ENCODE measurements around the gene PPP6R3. TPM values are rescaled to one million over a fixed set of nuclear protein-coding genes. Genes with fewer than 3 reads are reported as not detected.

Gene PPP6R3
- total and polyA plus RNA-seq, 2 of the 8 experiments (the other 6 are each of a cell fraction or from before 2014, with no cell fraction given), result 44.6 to 150 TPM

GRCh38 chr11:68539395-68539794, 78.8 kb downstream of the PPP6R3 start:
- Histone ChIP-seq H4K5ac (ENCODE audit: insufficient read length, low read depth, low read length) (no peak overlapping the region), H3K23me2 (ENCODE audit: low read depth, low read length) (no peaks in the 10 kb centered on the region), H3K18ac (ENCODE audit: extremely low read depth, low read length) (no peak overlapping the region), H2BK12ac (ENCODE audit: low read depth, low read length) (no peak overlapping the region), H2BK120ac (replicated peaks; ENCODE audit: low read depth, low read length) (no peak overlapping the region), H3K56ac (replicated peaks; ENCODE audit: insufficient read length, low read depth, low read length) (no peak overlapping the region), H2BK5ac (ENCODE audit: low read depth, low read length) (0 out of 2 replicates have a peak overlapping the region, but pooled peaks have one; percentile 20), H2BK15ac (ENCODE audit: low read length) (no peak overlapping the region), H3K9ac (replicated peaks in 1 of 4; ENCODE audit: extremely low read depth in 1 of 4, low read depth in 3 of 4, low read length in 3 of 4) (no peak overlapping the region), H3K79me1 (ENCODE audit: low read depth, low read length) (peaks cover 29% of the 10 kb centered on the region), H2AFZ (ENCODE audit: low read length) (no peak overlapping the region), H3K79me2 (ENCODE audit: control insufficient read depth in 1 of 2, insufficient read depth in 2 of 2, low read length in 2 of 2) (peaks cover 0 to 87% of the 10 kb centered on the region in 2 experiments; a peak in 2 of 4 replicates), H3K4ac (replicated peaks; ENCODE audit: insufficient read length, low read depth, low read length) (no peak overlapping the region), H2AK5ac (ENCODE audit: low read depth, low read length) (no peak overlapping the region), H3K4me1 (replicated peaks in 1 of 4; ENCODE audit: control insufficient read depth in 3 of 4, insufficient read depth in 4 of 4, low read length in 3 of 4) (peaks cover 12 to 22% (median 18%) of the 10 kb centered on the region in 4 experiments), H4K20me1 (replicated peaks in 1 of 2; ENCODE audit: control insufficient read depth in 1 of 2, insufficient read depth in 2 of 2, low read length in 2 of 2) (peaks cover 17 to 32% of the 10 kb centered on the region in 2 experiments), H3K9me3 (ENCODE audit: insufficient read depth in 2 of 2, low read depth in 1 of 2, low read length in 1 of 2) (no peaks in the 10 kb centered on the region), H3K36me3 (ENCODE audit: control insufficient read depth in 2 of 4, insufficient read depth in 4 of 4, low read length in 3 of 4) (peaks cover 2 to 37% (median 9%) of the 10 kb centered on the region in 4 experiments; a peak in 7 of 8 replicates), H3K4me3 (ENCODE audit: extremely low read depth in 1 of 4, insufficient read depth in 2 of 4, low read depth in 3 of 4, low read length in 4 of 4) (no peak overlapping the region), H2BK20ac (ENCODE audit: low read length) (0 out of 2 replicates have a peak overlapping the region, but pooled peaks have one; percentile 43), H3K23ac (ENCODE audit: insufficient read length) (no peak overlapping the region), H3K14ac (ENCODE audit: insufficient read length) (no peak overlapping the region), H4K91ac (replicated peaks; ENCODE audit: insufficient read length, low read length) (no peak overlapping the region), H3K27me3 (replicated peaks in 1 of 4; ENCODE audit: control insufficient read depth in 3 of 4, extremely low read depth in 1 of 4, insufficient read depth in 3 of 4, low read length in 3 of 4) (no peaks in the 10 kb centered on the region), H3K4me2 (ENCODE audit: insufficient read depth in 1 of 2, low read depth in 2 of 2, low read length in 2 of 2) (peak overlapping the region in 1 of 2 experiments; percentile 21; a peak in 1 of 4 replicates), H4K8ac (ENCODE audit: extremely low read depth, insufficient read depth, low read length) (no peak overlapping the region), H3K27ac (ENCODE audit: low read depth, low read length) (no peak overlapping the region)
- FAIRE-seq (no peak), DNase-seq (ENCODE audit: low read depth in 1 of 2, low spot score in 2 of 2) (no peak)
- POLR2A ChIA-PET (ENCODE audit: partially characterized antibody), result interaction anchor here (0.6 kb wide), 2 partner anchors 9 to 22 kb away, joined by 3 read pairs; no protein-coding TSS in a partner anchor
- TF ChIP-seq BACH1 (IDR thresholded peaks at IDR 0.05; ENCODE audit: low read length), result no peak
- no peak for TF ChIP-seq RNF2 (IDR thresholded peaks at IDR 0.05; ENCODE audit: borderline replicate concordance, low read depth, low read length, missing control alignments, poor library complexity, severe bottlenecking)
- TF ChIP-seq BRCA1 (IDR thresholded peaks at IDR 0.05; ENCODE audit: low read depth, low read length), result no peak
- no peak for TF ChIP-seq YY1 (IDR thresholded peaks at IDR 0.05; ENCODE audit: low read depth, low read length)
- no peak for TF ChIP-seq HDAC2 (IDR thresholded peaks at IDR 0.05; ENCODE audit: borderline replicate concordance in 1 of 2, low read depth in 2 of 2, low read length in 2 of 2)
- no peak for TF ChIP-seq RXRA (IDR thresholded peaks at IDR 0.05; ENCODE audit: insufficient read depth, low read depth, low read length)
- no peak for TF ChIP-seq SIN3A (conservative IDR thresholded peaks at IDR 0.05 in 1 of 2, IDR thresholded peaks at IDR 0.05 in 1 of 2; ENCODE audit: low read depth in 1 of 2, low read length in 2 of 2)
- TF ChIP-seq ZNF274 (IDR thresholded peaks at IDR 0.05; ENCODE audit: borderline replicate concordance, extremely low read depth, low read length), result no peak
- TF ChIP-seq PHF8 (conservative IDR thresholded peaks at IDR 0.05; ENCODE audit: low read depth, low read length), result no peak
- 100% methylated on average over 2 of the region's 2 CpGs; no CpG with 5 or more reads in 1 of the 2 experiments for WGBS, 2 experiments (ENCODE audit: extremely low coverage in 1 of 2, insufficient coverage in 1 of 2, insufficient read length in 1 of 2, insufficient replicate concordance in 2 of 2, low coverage in 1 of 2, low lambda C conversion rate in 2 of 2, missing lambda C conversion rate in 1 of 2)
- CTCF ChIA-PET (ENCODE audit: partially characterized antibody), result interaction anchor here (1.3 kb wide), 1 partner anchor 11 kb away, joined by 3 read pairs; no protein-coding TSS in a partner anchor
